GM12865 (cell line): ENCODE results near the gene HNRNPC.

Experiments
- DNase-seq: peaks from one replicate; pipeline ENCODE4 v3.0.0; 2010; ENCODE audit warnings: low read depth
- H3K4me3 ChIP-seq: 2 replicates; pipeline ENCODE4 v1.5.1; 2011; ENCODE audit warnings: mild to moderate bottlenecking, low read depth, low read length, control low read depth
- CTCF ChIP-seq: IDR thresholded peaks from 2 replicates; pipeline ENCODE4 v1.5.1; 2011; ENCODE audit warnings: low read length, control low read depth, low read depth, inconsistent platforms; ENCODE audit not compliant: insufficient read depth; ENCODE audit errors: missing control alignments

The HNRNPC gene

DNA sequence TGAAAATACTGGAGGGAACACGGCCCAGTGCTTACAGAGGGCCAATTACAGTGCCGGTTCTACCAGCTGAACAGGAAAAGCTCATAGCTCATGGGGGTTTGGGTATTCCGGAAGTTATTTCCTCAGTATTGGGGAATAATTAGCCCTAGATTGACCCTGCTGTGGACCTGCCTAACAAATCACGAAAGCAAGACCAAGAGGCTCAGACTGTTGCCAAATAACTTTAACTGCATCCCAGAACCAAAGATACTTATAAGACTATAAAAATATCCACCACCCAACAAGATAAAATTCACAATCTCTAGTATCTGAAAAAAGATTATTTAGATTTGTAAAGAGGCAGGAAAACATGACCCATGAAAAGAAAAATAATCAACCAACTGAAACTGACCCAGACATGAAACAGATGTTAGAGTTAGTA lies 105.4 kb downstream of the HNRNPC start:
- H3K4me3 ChIP-seq, result no peak overlapping the region
- DNase-seq, result no peak
- TF ChIP-seq CTCF, result no peak

- no peak for DNase-seq
- no peak overlapping the region for H3K4me3 ChIP-seq
- no peak for TF ChIP-seq CTCF
These were observed 107.2 kb downstream of the HNRNPC start for GRCh38 chr14:21162081-21162480.

- no peak overlapping the region for H3K4me3 ChIP-seq
- DNase-seq, result no peak
- TF ChIP-seq CTCF, result no peak
These were observed 109.1 kb downstream of the HNRNPC start for GRCh38 chr14:21160061-21160610.
